SU-DHL-6 (cell line): ENCODE measurements around the gene PTPN1.

ENCODE experiments used
- H2AFZ ChIP-seq: fragments of 200-600 bp; sonication (generic); 2 replicates; pipeline ENCODE4 v1.6.1; 2014; ENCODE audit warnings: low read depth, mild to moderate bottlenecking, moderate library complexity, mixed read lengths, antibody characterized with exemption, low read length; ENCODE audit not compliant: severe bottlenecking
- H3F3A ChIP-seq: fragments of 200-600 bp; shearing (Covaris generic); 2 replicates; pipeline ENCODE4 v1.6.0; 2016; ENCODE audit warnings: antibody characterized with exemption, mild to moderate bottlenecking; ENCODE audit not compliant: insufficient read depth
- H3K27ac ChIP-seq: fragments of 200-600 bp; sonication (generic); 2 replicates; pipeline ENCODE4 v1.5.1; 2016; ENCODE audit warnings: low read depth, mild to moderate bottlenecking, low read length, moderate library complexity, mixed read lengths
- H3K27me3 ChIP-seq: fragments of 200-600 bp; sonication (generic), shearing (Covaris generic); 2 replicates; pipeline ENCODE4 v1.6.0; 2014; ENCODE audit warnings: mild to moderate bottlenecking, low read length
- H3K36me3 ChIP-seq: fragments of 200-600 bp; sonication (generic); 2 replicates; pipeline ENCODE4 v1.6.1; 2014; ENCODE audit warnings: mild to moderate bottlenecking, low read length, mixed read lengths
- H3K4me2 ChIP-seq: fragments of 300-600, 200-600 bp; shearing (Covaris generic), sonication (generic); 2 replicates; pipeline ENCODE4 v1.6.0; 2014; ENCODE audit warnings: low read length, low read depth, mild to moderate bottlenecking; ENCODE audit not compliant: poor library complexity, severe bottlenecking
- H3K4me3 ChIP-seq: fragments of 200-600 bp; sonication (generic); 2 replicates; pipeline ENCODE4 v1.5.1; 2014; ENCODE audit warnings: antibody characterized with exemption, low read length, mild to moderate bottlenecking, mixed read lengths; ENCODE audit not compliant: insufficient read depth, poor library complexity, severe bottlenecking
- H3K79me2 ChIP-seq: fragments of 200-600 bp; sonication (generic); 2 replicates; pipeline ENCODE4 v1.6.1; 2014; ENCODE audit warnings: mild to moderate bottlenecking, low read length, moderate library complexity; ENCODE audit not compliant: insufficient read depth
- H3K9ac ChIP-seq: fragments of 200-600 bp; sonication (generic); 2 replicates; pipeline ENCODE4 v1.7.0; 2014; ENCODE audit warnings: mild to moderate bottlenecking, low read length
- H3K9me2 ChIP-seq: fragments of 200-600 bp; sonication (generic); replicated peaks from 2 replicates; pipeline ENCODE4 v1.6.1; 2014; ENCODE audit warnings: low read length; ENCODE audit not compliant: insufficient read depth
- H3K9me3 ChIP-seq: fragments of 200-600 bp; sonication (generic); 2 replicates; pipeline ENCODE4 v1.6.1; 2014; ENCODE audit warnings: low read length, mixed read lengths; ENCODE audit not compliant: insufficient read depth
- H4K20me1 ChIP-seq: fragments of 200-600 bp; sonication (generic); 2 replicates; pipeline ENCODE4 v1.6.1; 2014; ENCODE audit warnings: low read depth, mild to moderate bottlenecking, antibody characterized with exemption, low read length, moderate library complexity, mixed read lengths
- EZH2phosphoT487 ChIP-seq: fragments of 200-600 bp; sonication (generic), shearing (Covaris generic); conservative IDR thresholded peaks from 2 replicates; pipeline ENCODE4 v1.6.1; 2018; ENCODE audit warnings: mild to moderate bottlenecking, antibody characterized with exemption, low read length, moderate library complexity, mixed read lengths
- TF ChIP-seq, protein P1 (sequence below): fragments of 200-600 bp; sonication (generic); IDR thresholded peaks from one replicate; pipeline ENCODE4 v1.5.1; 2017; ENCODE audit warnings: antibody characterized with exemption, mild to moderate bottlenecking, low read length, moderate library complexity; ENCODE audit not compliant: insufficient read depth, poor library complexity, severe bottlenecking

PTPN1 gene

GRCh38 chr20:50578061-50578777 is 68.0 kb downstream of the PTPN1 start:
- Histone ChIP-seq H3K27ac (no peak overlapping the region), H3K4me3 (no peak overlapping the region), H2AFZ (no peak overlapping the region), H3K27me3 (no peaks in the 10 kb centered on the region), H3K79me2 (no peaks in the 10 kb centered on the region), H3K4me2 (no peak overlapping the region), H3F3A (no peaks in the 10 kb centered on the region), H3K9me2 (no peaks in the 10 kb centered on the region), H3K9ac (no peak overlapping the region), H4K20me1 (no peaks in the 10 kb centered on the region), H3K9me3 (no peaks in the 10 kb centered on the region), H3K36me3 (no peaks in the 10 kb centered on the region)
- TF ChIP-seq, protein P1, sequence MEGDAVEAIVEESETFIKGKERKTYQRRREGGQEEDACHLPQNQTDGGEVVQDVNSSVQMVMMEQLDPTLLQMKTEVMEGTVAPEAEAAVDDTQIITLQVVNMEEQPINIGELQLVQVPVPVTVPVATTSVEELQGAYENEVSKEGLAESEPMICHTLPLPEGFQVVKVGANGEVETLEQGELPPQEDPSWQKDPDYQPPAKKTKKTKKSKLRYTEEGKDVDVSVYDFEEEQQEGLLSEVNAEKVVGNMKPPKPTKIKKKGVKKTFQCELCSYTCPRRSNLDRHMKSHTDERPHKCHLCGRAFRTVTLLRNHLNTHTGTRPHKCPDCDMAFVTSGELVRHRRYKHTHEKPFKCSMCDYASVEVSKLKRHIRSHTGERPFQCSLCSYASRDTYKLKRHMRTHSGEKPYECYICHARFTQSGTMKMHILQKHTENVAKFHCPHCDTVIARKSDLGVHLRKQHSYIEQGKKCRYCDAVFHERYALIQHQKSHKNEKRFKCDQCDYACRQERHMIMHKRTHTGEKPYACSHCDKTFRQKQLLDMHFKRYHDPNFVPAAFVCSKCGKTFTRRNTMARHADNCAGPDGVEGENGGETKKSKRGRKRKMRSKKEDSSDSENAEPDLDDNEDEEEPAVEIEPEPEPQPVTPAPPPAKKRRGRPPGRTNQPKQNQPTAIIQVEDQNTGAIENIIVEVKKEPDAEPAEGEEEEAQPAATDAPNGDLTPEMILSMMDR: no peak
- TF ChIP-seq EZH2phosphoT487: no peak

- H3K27me3 ChIP-seq: no peaks in the 10 kb centered on the region
- no peaks in the 10 kb centered on the region for H3K79me2 ChIP-seq
- no peaks in the 10 kb centered on the region for H3F3A ChIP-seq
- no peak overlapping the region for H3K27ac ChIP-seq
- H3K4me2 ChIP-seq: no peak overlapping the region
- H3K36me3 ChIP-seq: no peaks in the 10 kb centered on the region
- TF ChIP-seq, protein P1: no peak
- TF ChIP-seq EZH2phosphoT487: no peak
- no peaks in the 10 kb centered on the region for H3K9me3 ChIP-seq
- H3K4me3 ChIP-seq: no peak overlapping the region
- no peak overlapping the region for H3K9ac ChIP-seq
- no peaks in the 10 kb centered on the region for H4K20me1 ChIP-seq
- no peaks in the 10 kb centered on the region for H3K9me2 ChIP-seq
- no peak overlapping the region for H2AFZ ChIP-seq
Measured at GRCh38 chr20:50578778-50579165, 68.6 kb downstream of the PTPN1 start.

DNA sequence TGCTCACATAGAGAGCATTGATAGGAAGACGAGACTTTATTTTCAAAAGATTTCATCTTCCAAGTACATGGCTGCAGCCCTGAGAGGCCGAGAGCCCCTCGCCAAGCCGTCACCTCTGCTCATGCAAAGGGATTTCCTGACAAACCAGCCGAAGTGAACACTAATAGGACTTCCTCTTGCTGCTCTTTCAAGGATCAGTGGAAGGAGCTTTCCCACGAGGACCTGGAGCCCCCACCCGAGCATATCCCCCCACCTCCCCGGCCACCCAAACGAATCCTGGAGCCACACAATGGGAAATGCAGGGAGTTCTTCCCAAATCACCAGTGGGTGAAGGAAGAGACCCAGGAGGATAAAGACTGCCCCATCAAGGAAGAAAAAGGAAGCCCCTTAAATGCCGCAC is 69.3 kb downstream of the PTPN1 start:
- Histone ChIP-seq H3K27me3 (no peaks in the 10 kb centered on the region), H3K9me2 (no peaks in the 10 kb centered on the region), H3F3A (no peaks in the 10 kb centered on the region), H3K4me2 (no peak overlapping the region), H4K20me1 (no peaks in the 10 kb centered on the region), H3K36me3 (no peaks in the 10 kb centered on the region), H3K79me2 (no peaks in the 10 kb centered on the region), H3K9me3 (no peaks in the 10 kb centered on the region), H3K27ac (no peak overlapping the region), H2AFZ (no peak overlapping the region), H3K4me3 (no peak overlapping the region), H3K9ac (no peak overlapping the region)
- no peak for TF ChIP-seq EZH2phosphoT487
- TF ChIP-seq, protein P1: no peak
